Fibroblast of the aortic adventitia (primary cell): ENCODE measurements around the gene PLEKHG1. TPM values are rescaled to one million over a fixed set of nuclear protein-coding genes. Genes with fewer than 3 reads are reported as not detected.

Experiments
- DNase-seq: peaks from one replicate; pipeline ENCODE4 v3.0.0-alpha.2; 2010; ENCODE audit warnings: low read depth
- H3K4me3 ChIP-seq: 2 replicates; pipeline ENCODE4 v1.5.1; 2011; ENCODE audit warnings: low read depth, mild to moderate bottlenecking, control low read depth, low read length, moderate library complexity
- total RNA-seq: library from RNA; depleted of rRNA; stranded (reverse); fragments of >200 nt; gene quantifications from 2 replicates; pipeline ENCODE4 v1.2.3, GENCODE V29; 2012; ENCODE audit warnings: low replicate concordance
- TF ChIP-seq, protein P1 (sequence below): IDR thresholded peaks from 2 replicates; pipeline ENCODE4 v1.5.1; 2011; ENCODE audit warnings: mild to moderate bottlenecking, low read length, control low read depth, inconsistent platforms; ENCODE audit not compliant: insufficient read depth

Gene PLEKHG1
- total RNA-seq, 1 donor = 3.7 TPM

DNA sequence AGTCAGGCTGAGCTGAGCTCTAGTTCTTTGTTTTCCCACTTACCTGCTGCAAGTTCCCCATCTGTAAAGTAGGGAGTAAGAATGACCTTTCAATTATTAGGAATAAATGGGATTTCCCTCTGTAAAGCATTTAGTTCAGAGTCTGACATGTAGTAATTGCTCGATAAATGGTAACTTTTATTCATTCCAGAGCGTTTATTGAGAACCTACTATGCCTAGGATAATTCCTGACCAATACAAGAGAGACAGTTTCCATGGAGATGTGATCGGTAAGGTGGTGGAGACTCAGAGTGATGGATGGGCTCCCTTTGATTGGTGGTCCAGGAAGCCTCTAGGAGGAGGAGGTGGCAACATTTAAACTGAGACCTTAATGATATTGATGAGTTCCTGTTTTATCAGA, 5.6 kb downstream of the PLEKHG1 start:
- TF ChIP-seq, protein P1, sequence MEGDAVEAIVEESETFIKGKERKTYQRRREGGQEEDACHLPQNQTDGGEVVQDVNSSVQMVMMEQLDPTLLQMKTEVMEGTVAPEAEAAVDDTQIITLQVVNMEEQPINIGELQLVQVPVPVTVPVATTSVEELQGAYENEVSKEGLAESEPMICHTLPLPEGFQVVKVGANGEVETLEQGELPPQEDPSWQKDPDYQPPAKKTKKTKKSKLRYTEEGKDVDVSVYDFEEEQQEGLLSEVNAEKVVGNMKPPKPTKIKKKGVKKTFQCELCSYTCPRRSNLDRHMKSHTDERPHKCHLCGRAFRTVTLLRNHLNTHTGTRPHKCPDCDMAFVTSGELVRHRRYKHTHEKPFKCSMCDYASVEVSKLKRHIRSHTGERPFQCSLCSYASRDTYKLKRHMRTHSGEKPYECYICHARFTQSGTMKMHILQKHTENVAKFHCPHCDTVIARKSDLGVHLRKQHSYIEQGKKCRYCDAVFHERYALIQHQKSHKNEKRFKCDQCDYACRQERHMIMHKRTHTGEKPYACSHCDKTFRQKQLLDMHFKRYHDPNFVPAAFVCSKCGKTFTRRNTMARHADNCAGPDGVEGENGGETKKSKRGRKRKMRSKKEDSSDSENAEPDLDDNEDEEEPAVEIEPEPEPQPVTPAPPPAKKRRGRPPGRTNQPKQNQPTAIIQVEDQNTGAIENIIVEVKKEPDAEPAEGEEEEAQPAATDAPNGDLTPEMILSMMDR = no peak
- H3K4me3 ChIP-seq = no peak overlapping the region
- no peak for DNase-seq

DNA sequence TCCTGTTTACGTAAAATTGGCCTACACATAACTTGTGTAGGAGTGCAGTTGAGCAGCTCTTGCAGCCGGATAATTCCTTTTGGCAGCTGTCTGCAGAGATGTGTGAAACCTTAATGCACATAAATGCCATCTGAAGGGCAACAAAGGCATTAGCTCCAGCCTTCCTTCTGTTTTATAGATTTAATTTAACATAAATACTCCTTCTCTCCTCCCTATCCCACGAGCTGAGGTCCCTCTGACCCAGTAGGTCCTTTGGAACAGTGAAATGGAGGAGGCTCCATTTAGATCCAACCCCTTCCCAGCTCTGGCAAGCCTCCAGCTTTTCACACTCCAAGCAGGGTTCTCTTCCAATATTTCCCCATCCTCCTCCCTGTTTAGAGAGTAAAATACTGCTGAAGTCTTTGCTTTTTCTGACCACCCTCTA, 6.5 kb downstream of the PLEKHG1 start:
- TF ChIP-seq, protein P1 = no peak
- no peak for DNase-seq
- no peak overlapping the region for H3K4me3 ChIP-seq

DNA sequence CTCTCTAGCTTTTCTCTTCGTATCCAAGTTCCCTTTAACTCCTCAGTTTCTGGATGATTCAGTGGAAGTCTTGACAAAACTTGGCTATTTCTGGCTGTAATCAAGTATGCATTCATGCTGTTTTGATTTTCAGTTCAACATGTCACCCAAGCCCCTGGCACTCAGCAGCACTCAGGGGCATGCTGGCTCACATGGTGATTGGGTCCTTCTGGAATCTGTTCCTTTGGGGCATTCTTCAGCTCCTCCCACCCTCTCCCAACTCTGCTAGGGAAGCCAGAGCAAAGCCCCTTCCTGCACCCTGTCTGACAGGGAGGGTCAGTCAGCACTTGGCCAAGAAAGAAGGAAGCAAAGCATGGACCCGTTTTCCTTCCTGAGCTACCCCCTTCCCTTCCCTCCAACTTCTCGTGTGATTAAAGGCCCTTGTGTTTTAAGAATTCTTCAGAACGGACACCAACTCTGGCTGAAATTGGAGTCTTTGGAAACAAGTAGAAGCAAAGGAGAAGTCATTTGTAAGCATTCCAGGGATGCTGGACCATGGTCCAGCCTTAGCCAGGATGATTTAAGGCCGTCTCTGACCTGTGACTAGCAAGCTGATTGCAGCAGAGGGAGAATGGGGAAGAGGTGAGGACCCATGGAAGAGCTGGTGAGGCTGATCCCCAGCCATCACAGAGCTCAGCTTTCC, 7.1 kb downstream of the PLEKHG1 start:
- DNase-seq = no peak
- H3K4me3 ChIP-seq = no peak overlapping the region
- TF ChIP-seq, protein P1 = no peak

DNA sequence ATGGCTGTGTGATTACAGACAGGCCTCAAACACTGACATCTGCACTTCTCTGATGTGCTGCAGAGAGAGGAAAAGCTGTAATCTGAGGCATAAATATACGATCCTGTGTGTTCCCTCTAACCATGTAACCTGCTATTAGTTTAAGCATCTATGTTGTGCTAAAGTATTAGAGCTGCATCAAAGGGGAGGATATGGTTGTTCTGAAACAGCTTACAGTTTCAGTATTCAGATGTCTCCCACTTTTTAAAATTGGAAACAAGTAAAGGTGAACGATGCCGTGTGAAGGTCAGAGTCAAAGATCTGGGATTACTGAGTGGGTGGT, 7.6 kb downstream of the PLEKHG1 start:
- H3K4me3 ChIP-seq = no peak overlapping the region
- TF ChIP-seq, protein P1 = no peak
- DNase-seq = no peak

DNA sequence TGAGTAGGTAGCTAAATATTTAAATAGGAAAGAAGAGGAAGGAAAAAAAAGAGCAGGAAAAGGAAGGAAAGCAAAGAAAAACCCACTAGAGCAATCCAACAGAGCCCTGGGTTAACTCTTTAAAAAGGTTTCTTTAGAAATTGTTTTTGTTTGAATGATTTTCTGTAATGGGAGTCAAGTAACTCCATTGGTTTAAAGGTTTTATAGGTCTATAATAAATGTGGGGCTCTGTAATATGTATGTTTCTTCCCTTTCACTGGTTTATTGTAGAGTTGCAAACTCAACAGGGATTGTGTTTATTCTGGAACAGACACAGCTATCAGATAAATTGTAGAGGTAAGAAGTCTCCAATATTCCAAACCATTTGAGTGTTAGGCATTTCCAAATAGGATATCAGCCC, 10.9 kb downstream of the PLEKHG1 start:
- TF ChIP-seq, protein P1 = no peak
- H3K4me3 ChIP-seq = no peak overlapping the region

DNA sequence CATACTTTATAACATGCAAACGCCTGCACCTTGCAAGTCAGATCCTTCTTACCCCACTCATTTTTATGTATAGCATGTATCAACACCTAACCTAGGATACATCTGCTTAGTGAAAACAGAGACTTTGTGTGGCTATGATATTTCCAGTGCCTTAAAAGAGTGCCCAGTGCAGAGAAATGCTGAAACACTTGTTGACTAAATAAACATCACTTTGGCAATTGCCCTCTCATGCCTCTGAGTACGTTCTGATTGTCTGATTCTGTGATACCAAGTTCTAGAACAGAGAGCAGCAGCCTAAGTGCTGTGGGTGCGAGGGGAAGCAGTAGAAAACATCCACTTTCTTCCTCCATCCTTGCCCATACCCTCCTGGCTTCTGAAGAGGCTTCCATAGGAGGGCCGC, 13.6 kb downstream of the PLEKHG1 start:
- DNase-seq = no peak
- H3K4me3 ChIP-seq = no peak overlapping the region
- TF ChIP-seq, protein P1 = no peak

More for the DNA sequence above, 10.9 kb downstream of the PLEKHG1 start:
- no peak for DNase-seq

DNA sequence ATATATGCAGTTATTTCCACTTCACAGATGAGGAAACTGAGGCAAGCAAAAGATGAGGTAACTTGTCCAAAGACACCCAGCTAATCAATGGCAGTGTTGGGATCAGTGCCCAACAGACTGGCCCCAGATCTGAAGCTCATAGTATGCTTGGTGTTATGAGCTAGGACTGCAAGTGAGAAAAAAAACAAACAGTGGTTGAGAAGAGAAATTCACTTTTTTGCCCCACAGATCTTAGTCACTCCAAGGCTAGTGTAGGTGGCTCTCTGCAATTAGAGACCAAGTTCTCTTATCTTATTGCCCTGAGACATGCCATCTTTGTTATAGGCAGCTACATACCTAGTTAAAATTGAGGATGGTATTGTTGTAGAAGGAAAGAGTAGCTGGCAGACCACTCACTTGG, 16.3 kb downstream of the PLEKHG1 start:
- TF ChIP-seq, protein P1 = no peak
- H3K4me3 ChIP-seq = no peak overlapping the region
- no peak for DNase-seq
